Panc1 (cell line): ENCODE results near the gene DCAF4.

ENCODE experiments used
- CTCF ChIP-seq: fragments of 450-650 bp; IDR thresholded peaks from 2 replicates; pipeline ENCODE4 v1.5.1; 2017; ENCODE audit warnings: mild to moderate bottlenecking
- POLR2AphosphoS5 ChIP-seq: IDR thresholded peaks from 2 replicates; pipeline ENCODE4 v1.6.1; 2012; ENCODE audit warnings: mild to moderate bottlenecking, low read depth, low read length, moderate library complexity
- REST ChIP-seq, 2 experiments: IDR thresholded peaks; 2 replicates each; pipeline ENCODE4 v1.6.1; 2011 to 2012; ENCODE audit warnings: low read depth in 2 of 2, control low read depth in 1 of 2, low read length in 1 of 2, mild to moderate bottlenecking in 1 of 2, moderate library complexity in 1 of 2; ENCODE audit not compliant: insufficient read depth in 1 of 2
- SIN3A ChIP-seq: IDR thresholded peaks from 2 replicates; pipeline ENCODE4 v1.6.1; 2012; ENCODE audit warnings: low read depth, mild to moderate bottlenecking, low read length, moderate library complexity, borderline replicate concordance; ENCODE audit not compliant: insufficient read depth
- TCF7L2 ChIP-seq: IDR thresholded peaks from 2 replicates; pipeline ENCODE4 v1.6.1; 2011; ENCODE audit warnings: mild to moderate bottlenecking, low read depth, low read length, inconsistent platforms

- TF ChIP-seq CTCF (no peak; the same call in 1 of the 2 replicates), POLR2AphosphoS5 (no peak), TCF7L2 (no peak), REST (IDR thresholded peaks at IDR 0.05; ENCODE audit: insufficient read depth in 1 of 2, low read depth in 2 of 2, low read length in 1 of 2) (no peak), SIN3A (no peak)
Observed at GRCh38 chr14:72975770-72976169, 49.5 kb downstream of the DCAF4 start.
